GM12878 (cell line): Measurements from ENCODE around the gene ERCC1. TPM values are rescaled to one million over a fixed set of nuclear protein-coding genes. Genes with fewer than 3 reads are reported as not detected.
A peak's percentile ranks its signal among the peaks of the same experiment; 100 is the strongest.

ENCODE experiments used
- ATAC-seq: fragments of 200-7000 bp; cut with Tn5 transposase; 3 replicates; pipeline ENCODE4 v1.9.1; 2020; ENCODE audit warnings: mild to moderate bottlenecking, moderate library complexity
- BruUV-seq: library from RNA; stranded (reverse); fragments of 400-500 nt; replicated peaks from 2 replicates; lab custom pipeline; 2021; lab: Mats Ljungman, UMichigan
- CTCF ChIA-PET: fragments of 300-600 bp; sonication (Branson Sonifier 250); formaldehyde crosslinking; extraction: SDS; loops from one replicate; lab custom pipeline; 2021; ENCODE audit warnings: inconsistent platforms; lab: Yijun Ruan, JAX
- POLR2A ChIA-PET: fragments of 350-600 bp; formaldehyde crosslinking; extraction: SDS; loops from one replicate; lab custom pipeline; 2021; ENCODE audit warnings: inconsistent platforms; lab: Charles Lee
- RAD21 ChIA-PET: fragments of 300-600 bp; sonication (Branson Sonifier 250); formaldehyde crosslinking; loops from one replicate; lab custom pipeline; 2023; ENCODE audit warnings: antibody characterized with exemption; ENCODE audit not compliant: unreplicated experiment; lab: Charles Lee
- SMC1A ChIA-PET: fragments of 300-600 bp; sonication (Branson Sonifier 250); formaldehyde crosslinking; loops from one replicate; lab custom pipeline; 2023; ENCODE audit not compliant: unreplicated experiment, uncharacterized antibody; lab: Charles Lee
- DNase-seq: peaks from one replicate; pipeline ENCODE4 v3.0.0-alpha.2; 2011; ENCODE audit warnings: low read depth, low spot score
- FAIRE-seq: peaks from 3 replicates; lab custom pipeline; 2011; peaks lifted over from hg19 to GRCh38; lab: Jason Lieb, UNC
- H2AFZ ChIP-seq: 2 replicates; pipeline ENCODE4 v1.6.0; 2011; ENCODE audit warnings: low read depth, low read length, control low read depth; ENCODE audit not compliant: control insufficient read depth
- H3K27ac ChIP-seq: 2 replicates; pipeline ENCODE4 v1.5.1; 2011; ENCODE audit warnings: control low read depth; ENCODE audit not compliant: control insufficient read depth, insufficient read depth
- H3K27me3 ChIP-seq, 2 experiments: replicated peaks in 1 of 2; 2 replicates each; pipeline versions ENCODE4 v1.6.0 to v1.6.1; 2011; ENCODE audit warnings: low read length in 1 of 2; ENCODE audit not compliant: control insufficient read depth in 2 of 2, insufficient read depth in 2 of 2
- H3K36me3 ChIP-seq, 2 experiments: 2 replicates each; pipeline ENCODE4 v1.5.1; 2011; ENCODE audit warnings: low read length in 1 of 2; ENCODE audit not compliant: control insufficient read depth in 2 of 2, insufficient read depth in 2 of 2
- H3K4me1 ChIP-seq: 2 replicates; pipeline ENCODE4 v1.6.1; 2011; ENCODE audit warnings: mild to moderate bottlenecking, low read length, moderate library complexity, mixed read lengths; ENCODE audit not compliant: control insufficient read depth, insufficient read depth
- H3K4me2 ChIP-seq: 2 replicates; pipeline ENCODE4 v1.6.0; 2011; ENCODE audit warnings: control low read depth; ENCODE audit not compliant: control insufficient read depth, insufficient read depth
- H3K4me3 ChIP-seq: fragments of 200-600 bp; sonication (generic); 2 replicates; pipeline ENCODE4 v1.5.1; 2016
- H3K79me2 ChIP-seq: 2 replicates; pipeline ENCODE4 v1.6.0; 2011; ENCODE audit warnings: low read length; ENCODE audit not compliant: control insufficient read depth, insufficient read depth
- H3K9ac ChIP-seq: 2 replicates; pipeline ENCODE4 v1.8.0; 2011; ENCODE audit warnings: low read length, control low read depth, mixed read lengths; ENCODE audit not compliant: control insufficient read depth, insufficient read depth
- H3K9me3 ChIP-seq: replicated peaks from 3 replicates; pipeline ENCODE4 v1.5.1; 2011; ENCODE audit warnings: mild to moderate bottlenecking, low read length; ENCODE audit not compliant: control insufficient read depth, insufficient read depth
- H4K20me1 ChIP-seq: 2 replicates; pipeline ENCODE4 v1.6.0; 2011; ENCODE audit not compliant: control insufficient read depth, insufficient read depth
- CBFB ChIP-seq: IDR thresholded peaks from 2 replicates; pipeline ENCODE4 v1.6.1; 2016; ENCODE audit warnings: antibody characterized with exemption, low read depth
- EGR1 ChIP-seq, 2 experiments: IDR thresholded peaks; 1 replicate in 1 of 2; 2 replicates in 1 of 2; pipeline ENCODE4 v1.6.1; 2011 to 2012; ENCODE audit warnings: low read depth in 2 of 2, low read length in 2 of 2, borderline replicate concordance in 1 of 2, mild to moderate bottlenecking in 1 of 2, moderate library complexity in 1 of 2
- HSF1 ChIP-seq: fragments of 150-350 bp; IDR thresholded peaks from 2 replicates; pipeline ENCODE4 v1.6.1; 2014; ENCODE audit warnings: mild to moderate bottlenecking, low read depth, low read length
- POLR2AphosphoS5 ChIP-seq: IDR thresholded peaks from 2 replicates; pipeline ENCODE4 v1.6.1; 2011; ENCODE audit warnings: mild to moderate bottlenecking, low read length, inconsistent platforms
- TCF3 ChIP-seq: IDR thresholded peaks from 2 replicates; pipeline ENCODE4 v1.6.1; 2012; ENCODE audit warnings: low read depth, mild to moderate bottlenecking, low read length, borderline replicate concordance; ENCODE audit not compliant: insufficient read depth
- ZBTB33 ChIP-seq: fragments of 450-650 bp; IDR thresholded peaks from 2 replicates; pipeline ENCODE4 v1.6.1; 2017; ENCODE audit warnings: mild to moderate bottlenecking
- ZZZ3 ChIP-seq: IDR thresholded peaks from 2 replicates; pipeline ENCODE4 v1.6.1; 2011; ENCODE audit warnings: low read depth; ENCODE audit not compliant: control insufficient read depth, insufficient read length
- WGBS: methylation state at CpG from one replicate; pipeline ENCODE4 v1.1.6; 2016; ENCODE audit warnings: low lambda C conversion rate; ENCODE audit not compliant: insufficient replicate concordance, insufficient coverage; ENCODE audit errors: missing lambda C conversion rate; 5-methylcytosine and 5-hydroxymethylcytosine counted together
- in situ Hi-C: fragments of 300-500 bp; cut with MboI; formaldehyde crosslinking; loops from 9 replicates; pipeline ENCODE4 v1.14.3; 2018; ENCODE audit warnings: mixed read lengths
- intact Hi-C: fragments of 100-400 bp; cut with micrococcal nuclease; formaldehyde crosslinking; loops from one replicate; pipeline ENCODE4 v1.14.2; 2022; ENCODE audit not compliant: unreplicated experiment
- polyA plus RNA-seq, 11 experiments: library from polyadenylated mRNA; depleted of rRNA in 4 of 11; unstranded in 6 of 11; stranded (reverse) in 5 of 11; fragments of >200 nt; fragmentation: Nextera tagmentation in 4 of 11; fragmentation: Illumina TruSeq in 1 of 11; extraction: Ambion mirVana in 4 of 11; extraction: Trizol in 1 of 11; gene quantifications; 1 replicate in 1 of 11; 2 replicates in 10 of 11; pipeline versions ENCODE4 v1.2.1 to v1.2.3, GENCODE V29; 2011 to 2016; ENCODE audit warnings: inconsistent platforms in 2 of 11, missing spikeins in 2 of 11, low read depth in 1 of 11
- total RNA-seq, 4 experiments: library from RNA; depleted of rRNA in 3 of 4; stranded (reverse); fragments of >200 nt in 3 of 4; fragmentation: Illumina TruSeq in 1 of 4; extraction: Trizol in 1 of 4; gene quantifications; 2 replicates each; pipeline versions ENCODE4 v1.2.1 to v1.2.3, GENCODE V29; 2013 to 2021

ERCC1 gene
- total and polyA plus RNA-seq, 10 of the 15 experiments (the other 5 are each of a cell fraction or from before 2014, with no cell fraction given): 14.7 to 104 (median 61.1) TPM

GRCh38 chr19:45468159-45468651, 44.5 kb upstream of the ERCC1 start:
- DNase-seq (no peak), ATAC-seq (no peak), FAIRE-seq (no peak)
- intact Hi-C loops (loop anchor here (2.0 kb wide), 1 partner anchor 17 kb away; no protein-coding TSS in a partner anchor), in situ Hi-C loops (loop anchor here (25.0 kb wide), 1 partner anchor 1706 kb away; the partner anchor contains the start of gene SMG9)
- no peaks in the 10 kb centered on the region for H3K36me3 ChIP-seq
- TSS peak; percentile 93 for BruUV-seq
- H3K4me1 ChIP-seq: peaks cover 14% of the 10 kb centered on the region
- H3K9ac ChIP-seq: peak overlapping the region; percentile 76
- WGBS: 1% methylated on average over 31 of the region's 31 CpGs
- peak overlapping the region; percentile 100 for H3K4me2 ChIP-seq
- ChIA-PET CTCF (interaction anchor here (0.7 to 5.2 kb wide), 13 partner anchors 10 to 185 kb away, joined by 3 to 71 read pairs (median 12); no protein-coding TSS in a partner anchor), SMC1A (interaction anchor here (0.9 to 4.8 kb wide), 7 partner anchors 10 to 64 kb away, joined by 3 to 52 read pairs (median 4); partner anchors contain the start of gene PPP1R13L), POLR2A (interaction anchor here (0.6 to 2.3 kb wide), 14 partner anchors 10 to 349 kb away, joined by 3 to 8 read pairs (median 4); no protein-coding TSS in a partner anchor), RAD21 (interaction anchor here (0.6 to 4.3 kb wide), 9 partner anchors 9 to 177 kb away, joined by 3 to 64 read pairs (median 6); no protein-coding TSS in a partner anchor)
- no peaks in the 10 kb centered on the region for H3K79me2 ChIP-seq
- H2AFZ ChIP-seq: no peak overlapping the region
- H3K27me3 ChIP-seq: peaks cover 0 to under 1% of the 10 kb centered on the region in 2 experiments; a peak in 2 of 4 replicates
- TF ChIP-seq TCF3: 0 out of 2 replicates have a peak, but pooled peaks have one; percentile 6
- TF ChIP-seq EGR1 (IDR thresholded peaks at IDR 0.05; ENCODE audit: borderline replicate concordance in 1 of 2, low read depth in 2 of 2, low read length in 2 of 2): no peak
- TF ChIP-seq POLR2AphosphoS5: no peak; the same call in 1 of the 2 replicates
- TF ChIP-seq HSF1: no peak
- TF ChIP-seq CBFB: no peak
- TF ChIP-seq ZZZ3: no peak
- TF ChIP-seq ZBTB33: no peak
- H3K27ac ChIP-seq: no peak overlapping the region
- no peaks in the 10 kb centered on the region for H3K9me3 ChIP-seq
- H4K20me1 ChIP-seq: peaks cover 3% of the 10 kb centered on the region; the same call in 1 of the 2 replicates
- H3K4me3 ChIP-seq: peak overlapping the region; percentile 82
